ENCODE measurements around the gene ZNF830.
A peak's percentile ranks its signal among the peaks of the same experiment; 100 is the strongest.

DNA sequence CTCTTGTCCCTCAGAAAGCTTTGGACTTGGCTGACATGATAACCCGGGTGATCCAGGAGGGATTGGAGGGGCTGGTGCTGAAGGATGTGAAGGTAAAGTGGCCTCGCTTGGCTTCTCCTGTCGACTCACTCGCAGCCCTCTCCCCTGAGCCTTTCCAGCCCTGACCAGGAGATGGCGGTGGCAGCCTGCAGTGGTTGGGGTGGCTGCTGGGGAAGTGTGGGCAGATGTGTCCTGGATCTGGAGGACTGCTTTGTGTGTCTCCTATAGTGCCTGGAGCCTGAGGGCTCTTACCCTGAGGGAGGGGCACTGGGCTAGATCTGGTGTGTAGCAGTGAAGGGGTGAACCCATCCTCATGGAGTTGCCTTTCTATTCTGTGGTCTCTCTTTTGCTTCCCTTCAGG lies 36.9 kb downstream of the ZNF830 start:
- no peak for TF ChIP-seq EZH2 (IDR thresholded peaks at IDR 0.05; ENCODE audit: borderline replicate concordance, low read length)
- peak; percentile 69; the same call in 1 of the 2 replicates for TF ChIP-seq CTCF (IDR thresholded peaks at IDR 0.05; ENCODE audit: low read length)

Measured in OCI-LY1 (cell line).